Activated CD4-positive, alpha-beta T cell treated with anti-CD3 and anti-CD28 coated beads, Interleukin-2, amount 10 ng/mL, durations not matched to agents 24 days and 14 days (primary cell): ENCODE results near the gene ARHGAP22. TPM values are rescaled to one million over a fixed set of nuclear protein-coding genes. Genes with fewer than 3 reads are reported as not detected.

Experiments
- DNase-seq: peaks from one replicate; pipeline ENCODE4 v3.0.0; 2022
- H3K27ac Mint-ChIP-seq: one replicate; pipeline ENCODE4 v1.8.0; 2022; ENCODE audit warnings: mild to moderate bottlenecking, mixed read lengths
- H3K27me3 Mint-ChIP-seq: one replicate; pipeline ENCODE4 v1.8.0; 2022; ENCODE audit warnings: mixed read lengths
- H3K36me3 Mint-ChIP-seq: one replicate; pipeline ENCODE4 v1.8.0; 2022; ENCODE audit warnings: low read depth, mild to moderate bottlenecking, mixed read lengths
- H3K4me1 Mint-ChIP-seq: one replicate; pipeline ENCODE4 v1.8.0; 2021; ENCODE audit warnings: mixed read lengths
- H3K4me3 Mint-ChIP-seq: one replicate; pipeline ENCODE4 v1.8.0; 2022; ENCODE audit warnings: mild to moderate bottlenecking, moderate library complexity, mixed read lengths
- H3K9me3 Mint-ChIP-seq: one replicate; pipeline ENCODE4 v1.8.0; 2021; ENCODE audit warnings: mixed read lengths
- intact Hi-C: fragments of 100-400 bp; cut with micrococcal nuclease; formaldehyde crosslinking; loops from one replicate; pipeline ENCODE4 v1.15.1; 2023
- total RNA-seq: library from RNA; stranded (reverse); gene quantifications from 2 replicates; pipeline ENCODE4 v1.2.3, GENCODE V29; 2022

Gene ARHGAP22
- total RNA-seq, 1 donor from 2014 or later: not detected

- Mint-ChIP-seq H3K27ac (no peak overlapping the region), H3K4me1 (no peaks in the 10 kb centered on the region)
These were observed 2.7 kb upstream of the ARHGAP22 start for GRCh38 chr10:48607356-48608278.

DNA sequence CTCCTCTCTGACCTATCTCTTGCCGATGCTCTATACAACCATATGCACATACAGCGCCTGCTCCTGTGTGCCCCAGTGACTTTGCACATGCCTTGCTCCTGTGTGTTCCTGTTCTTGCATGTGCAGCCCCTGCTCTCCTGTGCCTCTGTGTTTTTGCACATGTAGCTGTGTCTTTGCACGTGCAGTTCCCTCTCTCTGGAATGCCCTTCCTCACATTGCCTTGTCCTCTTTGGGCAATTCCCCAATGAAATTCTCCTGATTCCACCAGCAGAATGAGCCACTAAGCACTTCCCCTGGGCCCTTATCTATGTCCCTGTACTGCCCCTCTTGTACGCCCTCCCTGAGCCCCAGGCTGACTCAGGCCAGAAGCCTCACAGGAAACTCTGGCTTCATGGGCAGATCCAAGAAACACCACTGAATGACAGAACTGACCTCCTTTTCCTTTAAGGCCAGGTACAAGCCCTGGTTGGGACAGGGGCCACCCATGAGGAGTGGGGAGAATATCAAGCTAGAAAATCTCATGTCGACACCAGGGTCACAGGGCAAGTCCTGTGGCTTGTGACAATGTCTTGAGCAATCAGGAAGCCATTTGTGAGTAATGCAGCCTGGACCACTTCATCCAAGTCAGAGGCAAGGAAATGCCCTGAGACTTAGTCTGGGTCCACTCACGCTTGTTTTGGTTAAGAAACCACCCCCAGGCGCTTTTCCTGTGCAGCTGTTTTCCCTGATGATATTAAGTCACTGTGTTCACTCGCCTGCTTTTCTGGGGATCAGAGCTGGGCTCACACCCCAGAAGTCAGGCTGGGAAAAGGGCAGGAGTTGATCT, 1.9 kb upstream of the ARHGAP22 start:
- no peaks in the 10 kb centered on the region for H3K4me1 Mint-ChIP-seq
- no peaks in the 10 kb centered on the region for H3K9me3 Mint-ChIP-seq
- intact Hi-C loops: loop anchor here (5.0 kb wide), 1 partner anchor 51 kb away; no protein-coding TSS in a partner anchor
- no peaks in the 10 kb centered on the region for H3K36me3 Mint-ChIP-seq
- H3K27me3 Mint-ChIP-seq: peaks cover 26% of the 10 kb centered on the region
- H3K27ac Mint-ChIP-seq: no peak overlapping the region
- H3K4me3 Mint-ChIP-seq: no peak overlapping the region
- no peak for DNase-seq

More at GRCh38 chr10:48607356-48608278, 2.7 kb upstream of the ARHGAP22 start:
- H3K27me3 Mint-ChIP-seq: peaks cover 27% of the 10 kb centered on the region
- intact Hi-C loops: loop anchor here (1.0 to 5.0 kb wide), 2 partner anchors 50 to 244 kb away; no protein-coding TSS in a partner anchor
- H3K9me3 Mint-ChIP-seq: no peaks in the 10 kb centered on the region
- DNase-seq: no peak
- H3K4me3 Mint-ChIP-seq: no peak overlapping the region
- no peaks in the 10 kb centered on the region for H3K36me3 Mint-ChIP-seq

GRCh38 chr10:48605786-48606529, 1.1 kb upstream of the ARHGAP22 start:
- Mint-ChIP-seq H3K4me1 (no peaks in the 10 kb centered on the region), H3K4me3 (no peak overlapping the region), H3K27me3 (peaks cover 26% of the 10 kb centered on the region), H3K27ac (no peak overlapping the region), H3K36me3 (no peaks in the 10 kb centered on the region), H3K9me3 (no peaks in the 10 kb centered on the region)
- no peak for DNase-seq
- intact Hi-C loops: loop anchor here (5.0 kb wide), 1 partner anchor 51 kb away; no protein-coding TSS in a partner anchor

- Mint-ChIP-seq H3K4me3 (no peak overlapping the region), H3K27ac (no peak overlapping the region), H3K27me3 (peaks cover 26% of the 10 kb centered on the region), H3K36me3 (no peaks in the 10 kb centered on the region), H3K9me3 (no peaks in the 10 kb centered on the region), H3K4me1 (no peaks in the 10 kb centered on the region)
- no peak for DNase-seq
- intact Hi-C loops: no loop called here
These were observed 558 bp downstream of the ARHGAP22 start for GRCh38 chr10:48604039-48604990.

DNA sequence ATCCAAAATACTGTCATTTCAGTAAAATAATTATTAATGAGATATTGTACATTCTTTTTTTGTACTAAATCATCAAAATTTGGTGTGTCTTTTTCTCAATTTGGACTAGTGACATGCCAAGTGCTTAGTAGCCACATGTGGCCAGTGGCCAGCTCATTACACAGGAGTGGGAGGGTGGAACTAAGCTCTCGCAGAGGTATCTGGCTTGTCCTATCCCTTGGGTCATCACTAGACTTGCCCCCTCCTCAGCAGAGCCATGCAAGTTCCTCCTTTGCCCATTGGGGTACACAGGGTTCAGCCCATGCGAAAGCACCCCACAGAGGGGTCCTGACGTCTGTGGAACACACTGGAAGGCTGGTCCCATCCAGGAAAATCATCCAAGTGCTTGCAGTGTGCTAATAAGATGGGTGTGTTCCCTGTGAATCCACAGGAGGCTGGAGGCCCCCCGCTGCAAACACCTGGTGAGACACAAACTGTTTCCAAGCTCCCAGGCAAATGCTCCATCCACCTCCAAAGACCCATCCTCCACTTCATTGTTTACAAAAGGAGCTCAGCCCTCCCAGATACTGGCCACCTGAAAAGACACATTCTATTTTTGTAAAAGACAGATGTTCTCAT, 1.3 kb downstream of the ARHGAP22 start:
- Mint-ChIP-seq H3K4me1 (no peaks in the 10 kb centered on the region), H3K36me3 (no peaks in the 10 kb centered on the region), H3K9me3 (no peaks in the 10 kb centered on the region), H3K4me3 (no peak overlapping the region), H3K27me3 (peaks cover 26% of the 10 kb centered on the region), H3K27ac (no peak overlapping the region)
- intact Hi-C loops: no loop called here
- DNase-seq: no peak

- H3K27me3 Mint-ChIP-seq: peaks cover 26% of the 10 kb centered on the region
- DNase-seq: no peak
- H3K36me3 Mint-ChIP-seq: no peaks in the 10 kb centered on the region
- no peaks in the 10 kb centered on the region for H3K9me3 Mint-ChIP-seq
- H3K4me1 Mint-ChIP-seq: no peaks in the 10 kb centered on the region
- intact Hi-C loops: no loop called here
- H3K27ac Mint-ChIP-seq: no peak overlapping the region
- no peak overlapping the region for H3K4me3 Mint-ChIP-seq
These were observed 2.3 kb downstream of the ARHGAP22 start for GRCh38 chr10:48602401-48603135.

- H3K4me1 Mint-ChIP-seq: no peaks in the 10 kb centered on the region
- no peaks in the 10 kb centered on the region for H3K36me3 Mint-ChIP-seq
- no peaks in the 10 kb centered on the region for H3K9me3 Mint-ChIP-seq
- no peak overlapping the region for H3K4me3 Mint-ChIP-seq
- H3K27me3 Mint-ChIP-seq: peaks cover 26% of the 10 kb centered on the region
- H3K27ac Mint-ChIP-seq: no peak overlapping the region
- intact Hi-C loops: no loop called here
- DNase-seq: no peak
These were observed 3.1 kb downstream of the ARHGAP22 start for GRCh38 chr10:48601789-48602188.

- Mint-ChIP-seq H3K27me3 (peaks cover 18% of the 10 kb centered on the region), H3K27ac (no peak overlapping the region), H3K4me1 (no peaks in the 10 kb centered on the region), H3K4me3 (no peak overlapping the region), H3K9me3 (no peaks in the 10 kb centered on the region), H3K36me3 (no peaks in the 10 kb centered on the region)
- no peak for DNase-seq
- intact Hi-C loops: no loop called here
These were observed 4.0 kb downstream of the ARHGAP22 start for GRCh38 chr10:48600645-48601505.

GRCh38 chr10:48599830-48600134, 5.1 kb downstream of the ARHGAP22 start:
- DNase-seq: no peak
- H3K36me3 Mint-ChIP-seq: no peaks in the 10 kb centered on the region
- H3K4me1 Mint-ChIP-seq: no peaks in the 10 kb centered on the region
- no peak overlapping the region for H3K4me3 Mint-ChIP-seq
- H3K27me3 Mint-ChIP-seq: peaks cover 10% of the 10 kb centered on the region
- no peaks in the 10 kb centered on the region for H3K9me3 Mint-ChIP-seq
- H3K27ac Mint-ChIP-seq: no peak overlapping the region
- intact Hi-C loops: no loop called here

DNA sequence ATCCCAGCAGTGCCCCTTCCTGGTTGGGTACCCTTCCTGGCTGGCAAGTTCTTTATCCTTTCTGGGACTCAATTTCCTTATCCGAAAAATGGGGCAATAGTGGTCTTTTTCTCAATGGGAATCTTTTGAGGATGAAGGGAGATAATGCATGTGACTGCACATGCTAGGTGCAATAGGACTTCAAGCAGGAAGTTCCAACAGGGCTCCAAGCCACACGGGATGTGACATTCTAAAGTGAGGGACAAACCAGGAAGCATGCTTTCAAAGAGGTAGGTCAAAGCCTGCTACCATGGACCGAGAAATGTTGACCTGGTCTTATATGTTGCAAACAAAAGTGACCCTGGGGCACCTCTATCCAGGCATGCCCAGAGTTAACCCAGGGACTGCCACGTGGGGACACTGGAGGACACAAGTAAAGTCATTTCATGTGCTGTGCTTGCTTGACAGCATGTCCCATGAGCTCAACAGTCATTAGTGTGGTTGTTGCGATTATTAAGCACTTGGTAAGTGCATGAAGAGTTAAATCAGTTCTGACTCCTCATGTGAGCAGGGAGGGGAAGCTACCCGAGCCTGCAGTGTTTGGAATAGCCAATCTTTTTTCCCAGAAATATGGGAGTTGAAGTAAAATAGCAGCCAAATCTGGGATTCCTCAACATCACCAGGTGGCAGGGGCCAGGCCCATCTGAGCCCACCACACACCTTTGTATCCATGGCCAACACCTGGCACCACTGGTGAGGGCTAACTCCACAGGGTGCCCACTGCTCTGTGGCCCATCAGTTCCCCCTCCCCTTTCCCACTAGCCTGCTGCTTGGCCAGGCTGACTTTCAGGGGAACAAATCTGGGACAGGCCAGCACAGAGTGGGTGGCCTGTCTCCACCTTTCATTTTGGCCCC, 5.7 kb downstream of the ARHGAP22 start:
- Mint-ChIP-seq H3K27ac (no peak overlapping the region), H3K36me3 (no peaks in the 10 kb centered on the region), H3K4me3 (no peak overlapping the region), H3K27me3 (peaks cover 7% of the 10 kb centered on the region), H3K9me3 (no peaks in the 10 kb centered on the region), H3K4me1 (no peaks in the 10 kb centered on the region)
- DNase-seq: no peak
- intact Hi-C loops: no loop called here
